Ectodermal cell (in vitro differentiated cells): ENCODE data around the gene LOXHD1.

ENCODE experiments used
- H3K27ac ChIP-seq: 2 replicates; pipeline ENCODE4 v1.7.0; 2013; ENCODE audit warnings: mild to moderate bottlenecking, low read depth, low read length; ENCODE audit not compliant: insufficient read depth, poor library complexity, severe bottlenecking
- H3K27me3 ChIP-seq: 2 replicates; pipeline ENCODE4 v1.7.0; 2013; ENCODE audit warnings: mild to moderate bottlenecking, low read length; ENCODE audit not compliant: insufficient read depth, control insufficient read depth, poor library complexity, severe bottlenecking
- H3K36me3 ChIP-seq: one replicate; pipeline ENCODE4 v1.7.0; 2013; ENCODE audit warnings: low read length; ENCODE audit not compliant: control insufficient read depth, insufficient read depth
- H3K4me1 ChIP-seq: one replicate; pipeline ENCODE4 v1.7.0; 2013; ENCODE audit warnings: low read length; ENCODE audit not compliant: control insufficient read depth, insufficient read depth
- H3K4me3 ChIP-seq: 2 replicates; pipeline ENCODE4 v1.7.0; 2013; ENCODE audit warnings: low read depth, low read length, control low read depth; ENCODE audit not compliant: insufficient read depth
- H3K9me3 ChIP-seq: 2 replicates; pipeline ENCODE4 v1.7.0; 2013; ENCODE audit warnings: mild to moderate bottlenecking, low read length, moderate library complexity; ENCODE audit not compliant: control insufficient read depth
- WGBS, 2 experiments: methylation state at CpG; one replicate each; pipeline ENCODE4 v1.1.7; 2013; ENCODE audit warnings: missing lambda C conversion rate in 2 of 2; 5-methylcytosine and 5-hydroxymethylcytosine counted together

LOXHD1 gene

GRCh38 chr18:46578987-46579386 is 78.0 kb downstream of the LOXHD1 start:
- Histone ChIP-seq H3K4me3 (no peak overlapping the region), H3K27me3 (no peaks in the 10 kb centered on the region), H3K27ac (no peak overlapping the region), H3K36me3 (no peaks in the 10 kb centered on the region), H3K9me3 (no peaks in the 10 kb centered on the region), H3K4me1 (no peaks in the 10 kb centered on the region)
- WGBS, 2 experiments: 97 to 98% methylated on average over 2 of the region's 2 CpGs

- WGBS, 2 experiments: 93% methylated on average over 11 of the region's 11 CpGs
- Histone ChIP-seq H3K4me1 (no peaks in the 10 kb centered on the region), H3K4me3 (no peak overlapping the region), H3K27ac (no peak overlapping the region), H3K27me3 (no peaks in the 10 kb centered on the region), H3K36me3 (no peaks in the 10 kb centered on the region), H3K9me3 (no peaks in the 10 kb centered on the region)
Measured at GRCh38 chr18:46577546-46577945, 79.5 kb downstream of the LOXHD1 start.

- Histone ChIP-seq H3K9me3 (no peaks in the 10 kb centered on the region), H3K27ac (no peak overlapping the region), H3K4me3 (no peak overlapping the region), H3K27me3 (no peaks in the 10 kb centered on the region), H3K36me3 (no peaks in the 10 kb centered on the region), H3K4me1 (no peaks in the 10 kb centered on the region)
- WGBS, 2 experiments: 91 to 93% methylated on average over 6 of the region's 6 CpGs
Measured at GRCh38 chr18:46575851-46576250, 81.2 kb downstream of the LOXHD1 start.

- Histone ChIP-seq H3K4me1 (no peaks in the 10 kb centered on the region), H3K9me3 (no peaks in the 10 kb centered on the region), H3K4me3 (no peak overlapping the region), H3K27me3 (no peaks in the 10 kb centered on the region), H3K36me3 (no peaks in the 10 kb centered on the region), H3K27ac (no peak overlapping the region)
- 76 to 81% methylated on average over 2 of the region's 2 CpGs for WGBS, 2 experiments
Measured at GRCh38 chr18:46574743-46575115, 82.3 kb downstream of the LOXHD1 start.

GRCh38 chr18:46574000-46574742 is 82.8 kb downstream of the LOXHD1 start:
- no peak overlapping the region for H3K27ac ChIP-seq
- H3K27me3 ChIP-seq: no peaks in the 10 kb centered on the region
- H3K9me3 ChIP-seq: no peaks in the 10 kb centered on the region
- no peak overlapping the region for H3K4me3 ChIP-seq
- H3K4me1 ChIP-seq: no peaks in the 10 kb centered on the region
- no peaks in the 10 kb centered on the region for H3K36me3 ChIP-seq
- 93 to 96% methylated on average over 4 of the region's 4 CpGs for WGBS, 2 experiments

- H3K36me3 ChIP-seq: no peaks in the 10 kb centered on the region
- no peaks in the 10 kb centered on the region for H3K4me1 ChIP-seq
- no peaks in the 10 kb centered on the region for H3K27me3 ChIP-seq
- no peak overlapping the region for H3K4me3 ChIP-seq
- H3K9me3 ChIP-seq: no peaks in the 10 kb centered on the region
- H3K27ac ChIP-seq: no peak overlapping the region
- WGBS, 2 experiments: 95% methylated on average over 7 of the region's 7 CpGs
Measured at GRCh38 chr18:46573156-46573555, 83.9 kb downstream of the LOXHD1 start.

- no peaks in the 10 kb centered on the region for H3K9me3 ChIP-seq
- no peaks in the 10 kb centered on the region for H3K27me3 ChIP-seq
- no peak overlapping the region for H3K4me3 ChIP-seq
- H3K36me3 ChIP-seq: no peaks in the 10 kb centered on the region
- no peak overlapping the region for H3K27ac ChIP-seq
- 90 to 93% methylated on average over 6 of the region's 6 CpGs for WGBS, 2 experiments
- no peaks in the 10 kb centered on the region for H3K4me1 ChIP-seq
Measured at GRCh38 chr18:46571756-46572155, 85.3 kb downstream of the LOXHD1 start.

GRCh38 chr18:46570666-46571065 is 86.4 kb downstream of the LOXHD1 start:
- H3K4me3 ChIP-seq: no peak overlapping the region
- H3K9me3 ChIP-seq: no peaks in the 10 kb centered on the region
- H3K27me3 ChIP-seq: no peaks in the 10 kb centered on the region
- 86 to 87% methylated on average over 6 of the region's 6 CpGs for whole genome bisulfite sequencing, 2 experiments
- no peaks in the 10 kb centered on the region for H3K4me1 ChIP-seq
- no peak overlapping the region for H3K27ac ChIP-seq
- no peaks in the 10 kb centered on the region for H3K36me3 ChIP-seq

- Histone ChIP-seq H3K27ac (no peak overlapping the region), H3K27me3 (no peaks in the 10 kb centered on the region), H3K9me3 (no peaks in the 10 kb centered on the region), H3K4me3 (no peak overlapping the region), H3K4me1 (no peaks in the 10 kb centered on the region), H3K36me3 (no peaks in the 10 kb centered on the region)
- 87 to 90% methylated on average over 5 of the region's 5 CpGs for WGBS, 2 experiments
Measured at GRCh38 chr18:46570134-46570533, 86.9 kb downstream of the LOXHD1 start.

GRCh38 chr18:46569211-46569610 is 87.8 kb downstream of the LOXHD1 start:
- no peak overlapping the region for H3K27ac ChIP-seq
- H3K4me1 ChIP-seq: no peaks in the 10 kb centered on the region
- H3K4me3 ChIP-seq: no peak overlapping the region
- H3K36me3 ChIP-seq: no peaks in the 10 kb centered on the region
- WGBS, 2 experiments: 89 to 92% methylated on average over 7 of the region's 7 CpGs
- H3K27me3 ChIP-seq: no peaks in the 10 kb centered on the region
- H3K9me3 ChIP-seq: no peaks in the 10 kb centered on the region

- Histone ChIP-seq H3K4me3 (no peak overlapping the region), H3K9me3 (no peaks in the 10 kb centered on the region), H3K4me1 (peaks cover 12% of the 10 kb centered on the region), H3K36me3 (no peaks in the 10 kb centered on the region), H3K27ac (no peak overlapping the region), H3K27me3 (no peaks in the 10 kb centered on the region)
- 79 to 83% methylated on average over 2 of the region's 2 CpGs for WGBS, 2 experiments
Measured at GRCh38 chr18:46567196-46567595, 89.8 kb downstream of the LOXHD1 start.
